SK-N-SH treated with all-trans-retinoic acid at 6 μM for 48 hours (cell line): ENCODE measurements around the gene NXPH1.

Experiments used
- ATAC-seq: fragments of 200-7000 bp; cut with Tn5 transposase; 3 replicates; pipeline ENCODE4 v1.9.1; 2020; ENCODE audit warnings: mild to moderate bottlenecking, moderate library complexity
- ARNTL ChIP-seq: fragments of 450-650 bp; formaldehyde crosslinking; IDR thresholded peaks from 2 replicates; pipeline ENCODE4 v1.5.0; 2020; ENCODE audit warnings: low read depth, mild to moderate bottlenecking, moderate library complexity, borderline replicate concordance
- BACH2 ChIP-seq: fragments of 250-450 bp; sonication (Bioruptor Pico); IDR thresholded peaks from 2 replicates; pipeline ENCODE4 v1.9.0; 2021; ENCODE audit warnings: mild to moderate bottlenecking, borderline replicate concordance
- CSDC2 ChIP-seq: fragments of 250-450 bp; sonication (Bioruptor Pico); IDR thresholded peaks from 2 replicates; pipeline ENCODE4 v1.5.0; 2020; ENCODE audit warnings: mild to moderate bottlenecking, moderate library complexity
- ESRRG ChIP-seq: fragments of 250-450 bp; sonication (Bioruptor Pico); IDR thresholded peaks from 2 replicates; pipeline ENCODE4 v1.6.1; 2021; ENCODE audit warnings: mild to moderate bottlenecking
- GLIS3 ChIP-seq: fragments of 250-450 bp; sonication (Bioruptor Pico); IDR thresholded peaks from 2 replicates; pipeline ENCODE4 v1.5.0; 2020; ENCODE audit warnings: mild to moderate bottlenecking, moderate library complexity
- ISL1 ChIP-seq: fragments of 250-450 bp; sonication (Bioruptor Pico); IDR thresholded peaks from 2 replicates; pipeline ENCODE4 v2.1.2; 2022; ENCODE audit warnings: mild to moderate bottlenecking, moderate library complexity
- OSR1 ChIP-seq: fragments of 250-450 bp; sonication (Bioruptor Pico); IDR thresholded peaks from 2 replicates; pipeline ENCODE4 v1.8.0; 2022; ENCODE audit warnings: moderate library complexity, mild to moderate bottlenecking, inconsistent platforms
- POU6F1 ChIP-seq: fragments of 250-450 bp; sonication (Bioruptor Pico); IDR thresholded peaks from 2 replicates; pipeline ENCODE4 v1.8.0; 2021; ENCODE audit warnings: low read depth, mild to moderate bottlenecking, moderate library complexity, borderline replicate concordance
- PPARA ChIP-seq: fragments of 250-450 bp; sonication (Bioruptor Pico); IDR thresholded peaks from 2 replicates; pipeline ENCODE4 v1.5.0; 2020; ENCODE audit warnings: mild to moderate bottlenecking, borderline replicate concordance
- RARB ChIP-seq: fragments of 250-450 bp; sonication (Bioruptor Pico); IDR thresholded peaks from 2 replicates; pipeline ENCODE4 v1.8.0; 2021; ENCODE audit warnings: mild to moderate bottlenecking, moderate library complexity
- SNAI2 ChIP-seq: fragments of 250-450 bp; sonication (Bioruptor Pico); IDR thresholded peaks from 2 replicates; pipeline ENCODE4 v1.5.0; 2020; ENCODE audit warnings: mild to moderate bottlenecking, moderate library complexity
- TCF4 ChIP-seq: fragments of 250-450 bp; sonication (Bioruptor Pico); IDR thresholded peaks from 2 replicates; pipeline ENCODE4 v1.8.0; 2021; ENCODE audit warnings: mild to moderate bottlenecking, moderate library complexity, borderline replicate concordance
- ZC3H10 ChIP-seq: fragments of 250-450 bp; sonication (Bioruptor Pico); IDR thresholded peaks from 2 replicates; pipeline ENCODE4 v1.5.1; 2021; ENCODE audit warnings: mild to moderate bottlenecking, moderate library complexity
- ZFP3 ChIP-seq: fragments of 250-450 bp; sonication (Bioruptor Pico); IDR thresholded peaks from 2 replicates; pipeline ENCODE4 v1.5.0; 2020; ENCODE audit warnings: mild to moderate bottlenecking, moderate library complexity
- ZFP30 ChIP-seq: fragments of 450-650 bp; formaldehyde crosslinking; IDR thresholded peaks from 2 replicates; pipeline ENCODE4 v1.5.0; 2022; ENCODE audit warnings: mild to moderate bottlenecking, moderate library complexity
- ZNF565 ChIP-seq: fragments of 450-650 bp; formaldehyde crosslinking; conservative IDR thresholded peaks from 2 replicates; pipeline ENCODE4 v1.5.0; 2020; ENCODE audit warnings: low read depth, mild to moderate bottlenecking, moderate library complexity
- ZNF70 ChIP-seq: fragments of 450-650 bp; formaldehyde crosslinking; IDR thresholded peaks from 2 replicates; pipeline ENCODE4 v1.5.0; 2020; ENCODE audit warnings: mild to moderate bottlenecking, moderate library complexity
- ZNF8 ChIP-seq: fragments of 450-650 bp; formaldehyde crosslinking; IDR thresholded peaks from 2 replicates; pipeline ENCODE4 v1.5.0; 2020; ENCODE audit warnings: mild to moderate bottlenecking, moderate library complexity
- TF ChIP-seq, protein P1 (sequence below): fragments of 250-450 bp; sonication (Bioruptor Pico); IDR thresholded peaks from 2 replicates; pipeline ENCODE4 v1.8.0; 2020; ENCODE audit warnings: mild to moderate bottlenecking, moderate library complexity, borderline replicate concordance
- TF ChIP-seq, protein P2 (sequence below): fragments of 250-450 bp; sonication (Bioruptor Pico); IDR thresholded peaks from 2 replicates; pipeline ENCODE4 v1.5.0; 2020; ENCODE audit warnings: mild to moderate bottlenecking, moderate library complexity
- TF ChIP-seq, protein P3 (sequence below): fragments of 250-450 bp; sonication (Bioruptor Pico); IDR thresholded peaks from 2 replicates; pipeline ENCODE4 v1.5.1; 2020; ENCODE audit warnings: low read depth, mild to moderate bottlenecking, moderate library complexity
- TF ChIP-seq, protein P4 (sequence below): fragments of 250-450 bp; sonication (Bioruptor Pico); IDR thresholded peaks from 2 replicates; pipeline ENCODE4 v1.5.1; 2021; ENCODE audit warnings: mild to moderate bottlenecking, moderate library complexity

The NXPH1 gene

DNA sequence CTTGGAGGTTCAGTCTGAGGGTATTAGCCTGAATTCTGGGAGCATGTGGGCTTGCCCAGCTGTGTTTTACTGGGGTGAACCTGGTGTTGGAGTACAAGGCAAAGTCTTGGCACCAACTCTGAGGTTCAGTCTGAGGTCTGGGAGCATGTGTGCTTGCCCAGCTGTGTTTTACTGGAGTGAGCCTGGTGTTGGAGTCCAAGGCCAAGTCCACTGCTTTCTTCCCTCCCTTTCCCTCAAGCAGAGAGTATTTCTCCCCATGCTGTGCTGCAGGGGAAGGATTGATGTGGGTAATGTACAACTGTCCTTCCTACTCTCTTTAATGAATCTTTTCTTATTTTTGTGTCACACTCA lies 236.1 kb downstream of the NXPH1 start:
- TF ChIP-seq TCF4 (CRISPR knock-in tag) = no peak
- no peak for TF ChIP-seq ZNF70 (CRISPR knock-in tag)
- TF ChIP-seq ARNTL (CRISPR knock-in tag) = no peak
- TF ChIP-seq ZNF565 = no peak
- TF ChIP-seq ZC3H10 (CRISPR knock-in tag) = no peak
- no peak for TF ChIP-seq OSR1 (CRISPR knock-in tag)
- no peak for TF ChIP-seq ZNF8
- no peak for TF ChIP-seq CSDC2 (CRISPR knock-in tag)
- TF ChIP-seq GLIS3 = no peak
- no peak for TF ChIP-seq ESRRG (CRISPR knock-in tag)
- TF ChIP-seq RARB (CRISPR knock-in tag) = no peak
- TF ChIP-seq ZFP30 = no peak
- no peak for TF ChIP-seq PPARA
- TF ChIP-seq SNAI2 = no peak
- no peak for TF ChIP-seq ZFP3
- no peak for TF ChIP-seq ISL1 (CRISPR knock-in tag)
- TF ChIP-seq POU6F1 (CRISPR knock-in tag) = no peak
- TF ChIP-seq, all 23 proteins: peak for 0
- ATAC-seq = no peak

DNA sequence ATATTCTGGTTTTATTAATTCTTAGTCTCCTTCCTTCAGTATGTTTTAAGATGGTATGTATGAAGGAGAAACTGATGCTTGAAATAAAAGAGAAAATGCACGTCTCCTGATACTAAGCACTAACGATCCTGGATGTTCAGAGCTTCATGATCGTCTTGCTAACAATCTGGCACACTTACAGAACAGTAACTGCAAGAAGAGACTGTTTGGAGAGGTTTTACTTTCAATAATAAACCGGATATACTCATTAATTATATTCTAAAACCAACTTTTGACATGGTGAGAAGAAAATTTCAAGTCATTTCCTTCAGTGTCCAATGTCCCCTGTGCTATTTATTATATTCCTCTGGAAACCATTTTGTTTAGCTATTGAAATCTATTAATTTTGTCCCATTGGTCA lies 251.0 kb downstream of the NXPH1 start:
- ATAC-seq = no peak
- no peak for TF ChIP-seq ZC3H10 (CRISPR knock-in tag)
- no peak for TF ChIP-seq ZNF70 (CRISPR knock-in tag)
- no peak for TF ChIP-seq ZNF8
- TF ChIP-seq, protein P1, sequence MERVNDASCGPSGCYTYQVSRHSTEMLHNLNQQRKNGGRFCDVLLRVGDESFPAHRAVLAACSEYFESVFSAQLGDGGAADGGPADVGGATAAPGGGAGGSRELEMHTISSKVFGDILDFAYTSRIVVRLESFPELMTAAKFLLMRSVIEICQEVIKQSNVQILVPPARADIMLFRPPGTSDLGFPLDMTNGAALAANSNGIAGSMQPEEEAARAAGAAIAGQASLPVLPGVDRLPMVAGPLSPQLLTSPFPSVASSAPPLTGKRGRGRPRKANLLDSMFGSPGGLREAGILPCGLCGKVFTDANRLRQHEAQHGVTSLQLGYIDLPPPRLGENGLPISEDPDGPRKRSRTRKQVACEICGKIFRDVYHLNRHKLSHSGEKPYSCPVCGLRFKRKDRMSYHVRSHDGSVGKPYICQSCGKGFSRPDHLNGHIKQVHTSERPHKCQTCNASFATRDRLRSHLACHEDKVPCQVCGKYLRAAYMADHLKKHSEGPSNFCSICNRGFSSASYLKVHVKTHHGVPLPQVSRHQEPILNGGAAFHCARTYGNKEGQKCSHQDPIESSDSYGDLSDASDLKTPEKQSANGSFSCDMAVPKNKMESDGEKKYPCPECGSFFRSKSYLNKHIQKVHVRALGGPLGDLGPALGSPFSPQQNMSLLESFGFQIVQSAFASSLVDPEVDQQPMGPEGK (CRISPR knock-in tag) = no peak
- TF ChIP-seq PPARA = no peak
- no peak for TF ChIP-seq ISL1 (CRISPR knock-in tag)
- no peak for TF ChIP-seq OSR1 (CRISPR knock-in tag)
- no peak for TF ChIP-seq CSDC2 (CRISPR knock-in tag)
- TF ChIP-seq ZFP30 = no peak
- TF ChIP-seq, protein P2, sequence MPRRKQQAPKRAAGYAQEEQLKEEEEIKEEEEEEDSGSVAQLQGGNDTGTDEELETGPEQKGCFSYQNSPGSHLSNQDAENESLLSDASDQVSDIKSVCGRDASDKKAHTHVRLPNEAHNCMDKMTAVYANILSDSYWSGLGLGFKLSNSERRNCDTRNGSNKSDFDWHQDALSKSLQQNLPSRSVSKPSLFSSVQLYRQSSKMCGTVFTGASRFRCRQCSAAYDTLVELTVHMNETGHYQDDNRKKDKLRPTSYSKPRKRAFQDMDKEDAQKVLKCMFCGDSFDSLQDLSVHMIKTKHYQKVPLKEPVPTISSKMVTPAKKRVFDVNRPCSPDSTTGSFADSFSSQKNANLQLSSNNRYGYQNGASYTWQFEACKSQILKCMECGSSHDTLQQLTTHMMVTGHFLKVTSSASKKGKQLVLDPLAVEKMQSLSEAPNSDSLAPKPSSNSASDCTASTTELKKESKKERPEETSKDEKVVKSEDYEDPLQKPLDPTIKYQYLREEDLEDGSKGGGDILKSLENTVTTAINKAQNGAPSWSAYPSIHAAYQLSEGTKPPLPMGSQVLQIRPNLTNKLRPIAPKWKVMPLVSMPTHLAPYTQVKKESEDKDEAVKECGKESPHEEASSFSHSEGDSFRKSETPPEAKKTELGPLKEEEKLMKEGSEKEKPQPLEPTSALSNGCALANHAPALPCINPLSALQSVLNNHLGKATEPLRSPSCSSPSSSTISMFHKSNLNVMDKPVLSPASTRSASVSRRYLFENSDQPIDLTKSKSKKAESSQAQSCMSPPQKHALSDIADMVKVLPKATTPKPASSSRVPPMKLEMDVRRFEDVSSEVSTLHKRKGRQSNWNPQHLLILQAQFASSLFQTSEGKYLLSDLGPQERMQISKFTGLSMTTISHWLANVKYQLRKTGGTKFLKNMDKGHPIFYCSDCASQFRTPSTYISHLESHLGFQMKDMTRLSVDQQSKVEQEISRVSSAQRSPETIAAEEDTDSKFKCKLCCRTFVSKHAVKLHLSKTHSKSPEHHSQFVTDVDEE (CRISPR knock-in tag) = no peak
- no peak for TF ChIP-seq SNAI2
- TF ChIP-seq RARB (CRISPR knock-in tag) = no peak
- no peak for TF ChIP-seq BACH2 (CRISPR knock-in tag)

DNA sequence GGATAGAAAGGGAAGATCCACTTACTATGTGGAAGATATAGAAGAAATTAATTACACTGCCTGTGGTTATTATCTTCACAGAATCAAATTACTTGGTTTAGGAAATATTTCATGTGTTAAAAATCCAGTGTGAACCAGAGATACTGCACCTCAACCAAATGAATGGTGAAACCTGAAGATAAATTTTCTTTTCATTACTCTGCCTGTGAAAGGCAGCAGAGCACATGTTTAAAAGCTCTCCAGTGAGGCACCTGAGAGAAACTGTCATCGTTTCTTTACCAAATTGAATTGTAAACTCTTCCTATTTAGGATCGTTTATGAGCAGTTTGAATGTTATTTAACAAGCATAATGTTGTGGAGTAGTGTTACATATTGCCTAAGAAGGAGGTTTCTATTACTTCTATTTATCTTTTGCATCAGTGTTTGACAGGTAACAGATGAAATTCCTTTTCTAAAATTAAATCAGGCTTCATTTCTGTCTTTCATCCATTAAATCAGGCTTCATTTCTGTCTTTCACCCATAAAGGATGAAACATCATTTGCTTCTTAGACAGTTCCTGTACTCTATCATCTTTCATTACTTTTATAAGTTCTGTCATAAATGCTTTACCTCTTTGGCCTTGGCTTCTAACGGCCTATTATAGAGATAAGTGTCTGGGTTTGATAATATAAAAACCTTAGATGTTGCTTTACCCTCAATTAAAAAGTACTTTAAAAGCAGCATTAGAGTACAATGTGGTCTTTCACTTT lies 266.6 kb downstream of the NXPH1 start:
- ATAC-seq = no peak; the same call in 2 of the 3 replicates
- TF ChIP-seq BACH2 (CRISPR knock-in tag) (peak; percentile 86), ZFP3 (peak; percentile 89), SNAI2 (peak; percentile 95), ZNF8 (peak; percentile 84), ESRRG (CRISPR knock-in tag) (peak; percentile 98), GLIS3 (peak; percentile 98), ZNF565 (peak; percentile 85), TCF4 (CRISPR knock-in tag) (peak; percentile 100)
- TF ChIP-seq, protein P1 (CRISPR knock-in tag) = peak; percentile 96
- TF ChIP-seq, protein P2 (CRISPR knock-in tag) = peak; percentile 100
- TF ChIP-seq, protein P3, sequence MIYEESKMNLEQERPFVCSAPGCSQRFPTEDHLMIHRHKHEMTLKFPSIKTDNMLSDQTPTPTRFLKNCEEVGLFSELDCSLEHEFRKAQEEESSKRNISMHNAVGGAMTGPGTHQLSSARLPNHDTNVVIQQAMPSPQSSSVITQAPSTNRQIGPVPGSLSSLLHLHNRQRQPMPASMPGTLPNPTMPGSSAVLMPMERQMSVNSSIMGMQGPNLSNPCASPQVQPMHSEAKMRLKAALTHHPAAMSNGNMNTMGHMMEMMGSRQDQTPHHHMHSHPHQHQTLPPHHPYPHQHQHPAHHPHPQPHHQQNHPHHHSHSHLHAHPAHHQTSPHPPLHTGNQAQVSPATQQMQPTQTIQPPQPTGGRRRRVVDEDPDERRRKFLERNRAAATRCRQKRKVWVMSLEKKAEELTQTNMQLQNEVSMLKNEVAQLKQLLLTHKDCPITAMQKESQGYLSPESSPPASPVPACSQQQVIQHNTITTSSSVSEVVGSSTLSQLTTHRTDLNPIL (CRISPR knock-in tag) = peak; percentile 98
- TF ChIP-seq, protein P4, sequence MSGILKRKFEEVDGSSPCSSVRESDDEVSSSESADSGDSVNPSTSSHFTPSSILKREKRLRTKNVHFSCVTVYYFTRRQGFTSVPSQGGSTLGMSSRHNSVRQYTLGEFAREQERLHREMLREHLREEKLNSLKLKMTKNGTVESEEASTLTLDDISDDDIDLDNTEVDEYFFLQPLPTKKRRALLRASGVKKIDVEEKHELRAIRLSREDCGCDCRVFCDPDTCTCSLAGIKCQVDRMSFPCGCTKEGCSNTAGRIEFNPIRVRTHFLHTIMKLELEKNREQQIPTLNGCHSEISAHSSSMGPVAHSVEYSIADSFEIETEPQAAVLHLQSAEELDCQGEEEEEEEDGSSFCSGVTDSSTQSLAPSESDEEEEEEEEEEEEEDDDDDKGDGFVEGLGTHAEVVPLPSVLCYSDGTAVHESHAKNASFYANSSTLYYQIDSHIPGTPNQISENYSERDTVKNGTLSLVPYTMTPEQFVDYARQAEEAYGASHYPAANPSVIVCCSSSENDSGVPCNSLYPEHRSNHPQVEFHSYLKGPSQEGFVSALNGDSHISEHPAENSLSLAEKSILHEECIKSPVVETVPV (CRISPR knock-in tag) = peak; percentile 98
